ENCODE data around the gene LMAN1L.
A peak's percentile ranks its signal among the peaks of the same experiment; 100 is the strongest.

The LMAN1L gene

GRCh38 chr15:74843445-74843828 is 30.8 kb downstream of the LMAN1L start:
- H4K8ac ChIP-seq (ENCODE audit: low read length), result peak overlapping the region; percentile 66
- 15% methylated on average over 12 of the region's 18 CpGs for WGBS
- no peak overlapping the region for H2AFZ ChIP-seq (ENCODE audit: low read depth, low read length)
- no peak overlapping the region for H2AK5ac ChIP-seq (ENCODE audit: low read length, severe bottlenecking)
- H2BK120ac ChIP-seq (ENCODE audit: low read depth, low read length), result peak overlapping the region; percentile 69
- peaks cover 8% of the 10 kb centered on the region for H3K79me1 ChIP-seq (replicated peaks; ENCODE audit: low read length, poor library complexity, severe bottlenecking)
- DNase-seq, result no peak
- peaks cover 18% of the 10 kb centered on the region for H3K4me1 ChIP-seq (ENCODE audit: control insufficient read depth, insufficient read depth, low read depth, low read length)
- H3K18ac ChIP-seq (ENCODE audit: low read depth in 1 of 2, low read length in 2 of 2), result peak overlapping the region; percentile 73 to 80
- peaks cover 49 to 71% of the 10 kb centered on the region in 2 experiments for H3K36me3 ChIP-seq (ENCODE audit: control insufficient read depth in 1 of 2, insufficient read depth in 2 of 2, low read depth in 1 of 2, low read length in 2 of 2)
- H2BK12ac ChIP-seq (ENCODE audit: low read length in 2 of 2), result no peak overlapping the region
- peak overlapping the region in 1 of 2 experiments; percentile 45 for H3K14ac ChIP-seq (ENCODE audit: low read length in 2 of 2)
- H2BK15ac ChIP-seq (ENCODE audit: low read depth, poor library complexity, severe bottlenecking), result no peak overlapping the region
- H3K27ac ChIP-seq (ENCODE audit: low read length, poor library complexity, severe bottlenecking), result peak overlapping the region; percentile 46
- H3K9ac ChIP-seq (ENCODE audit: low read length), result peak overlapping the region; percentile 97
- no peaks in the 10 kb centered on the region for H3K27me3 ChIP-seq (ENCODE audit: control insufficient read depth in 1 of 2, insufficient read depth in 1 of 2, low read length in 2 of 2)
- H2BK5ac ChIP-seq (ENCODE audit: low read depth, low read length, poor library complexity, severe bottlenecking), result no peak overlapping the region
- no peaks in the 10 kb centered on the region for H3K9me3 ChIP-seq (ENCODE audit: control insufficient read depth, low read length)
- peak overlapping the region; percentile 52 for H4K91ac ChIP-seq (ENCODE audit: low read length)
- H3K4me3 ChIP-seq (ENCODE audit: insufficient read depth in 1 of 2, low read depth in 1 of 2, low read length in 2 of 2), result peak overlapping the region; percentile 49 to 94
- H3K4ac ChIP-seq (ENCODE audit: low read depth in 1 of 2, low read length in 2 of 2), result peak overlapping the region; percentile 73 to 76
- peak overlapping the region; percentile 74 for H3K4me2 ChIP-seq (ENCODE audit: low read length, poor library complexity, severe bottlenecking)
- no peak overlapping the region for H3K23ac ChIP-seq (ENCODE audit: low read length in 2 of 2)

- H3K14ac ChIP-seq (ENCODE audit: low read length in 2 of 2), result no peak overlapping the region
- H2BK120ac ChIP-seq (ENCODE audit: low read depth, low read length), result no peak overlapping the region
- peak overlapping the region; percentile 73 to 76 for H3K4ac ChIP-seq (ENCODE audit: low read depth in 1 of 2, low read length in 2 of 2)
- peaks cover 8% of the 10 kb centered on the region for H3K79me1 ChIP-seq (replicated peaks; ENCODE audit: low read length, poor library complexity, severe bottlenecking)
- H4K91ac ChIP-seq (ENCODE audit: low read length), result peak overlapping the region; percentile 87
- 93% methylated on average over 8 of the region's 12 CpGs for WGBS
- H3K9ac ChIP-seq (ENCODE audit: low read length), result peak overlapping the region; percentile 97
- H3K23ac ChIP-seq (ENCODE audit: low read length in 2 of 2), result no peak overlapping the region
- H3K4me1 ChIP-seq (ENCODE audit: control insufficient read depth, insufficient read depth, low read depth, low read length), result peaks cover 18% of the 10 kb centered on the region
- no peak overlapping the region for H3K27ac ChIP-seq (ENCODE audit: low read length, poor library complexity, severe bottlenecking)
- no peak for DNase-seq
- peaks cover 50 to 71% of the 10 kb centered on the region in 2 experiments for H3K36me3 ChIP-seq (ENCODE audit: control insufficient read depth in 1 of 2, insufficient read depth in 2 of 2, low read depth in 1 of 2, low read length in 2 of 2)
- H3K4me3 ChIP-seq (ENCODE audit: insufficient read depth in 1 of 2, low read depth in 1 of 2, low read length in 2 of 2), result peak overlapping the region in 1 of 2 experiments; percentile 94
- no peaks in the 10 kb centered on the region for H3K27me3 ChIP-seq (ENCODE audit: control insufficient read depth in 1 of 2, insufficient read depth in 1 of 2, low read length in 2 of 2)
- H2BK12ac ChIP-seq (ENCODE audit: low read length in 2 of 2), result peak overlapping the region in 1 of 2 experiments; percentile 17
- no peak overlapping the region for H2AFZ ChIP-seq (ENCODE audit: low read depth, low read length)
- peak overlapping the region; percentile 10 to 18 for H3K18ac ChIP-seq (ENCODE audit: low read depth in 1 of 2, low read length in 2 of 2)
- no peak overlapping the region for H2BK5ac ChIP-seq (ENCODE audit: low read depth, low read length, poor library complexity, severe bottlenecking)
- peak overlapping the region; percentile 4 for H2AK5ac ChIP-seq (ENCODE audit: low read length, severe bottlenecking)
- peak overlapping the region; percentile 72 for H4K8ac ChIP-seq (ENCODE audit: low read length)
- H2BK15ac ChIP-seq (ENCODE audit: low read depth, poor library complexity, severe bottlenecking), result peak overlapping the region; percentile 62
- H3K9me3 ChIP-seq (ENCODE audit: control insufficient read depth, low read length), result no peaks in the 10 kb centered on the region
- no peak overlapping the region for H3K4me2 ChIP-seq (ENCODE audit: low read length, poor library complexity, severe bottlenecking)
Observed at GRCh38 chr15:74843891-74844299, 31.3 kb downstream of the LMAN1L start.

GRCh38 chr15:74844319-74845207 is 31.9 kb downstream of the LMAN1L start:
- no peak overlapping the region for H3K4me2 ChIP-seq (ENCODE audit: low read length, poor library complexity, severe bottlenecking)

DNA sequence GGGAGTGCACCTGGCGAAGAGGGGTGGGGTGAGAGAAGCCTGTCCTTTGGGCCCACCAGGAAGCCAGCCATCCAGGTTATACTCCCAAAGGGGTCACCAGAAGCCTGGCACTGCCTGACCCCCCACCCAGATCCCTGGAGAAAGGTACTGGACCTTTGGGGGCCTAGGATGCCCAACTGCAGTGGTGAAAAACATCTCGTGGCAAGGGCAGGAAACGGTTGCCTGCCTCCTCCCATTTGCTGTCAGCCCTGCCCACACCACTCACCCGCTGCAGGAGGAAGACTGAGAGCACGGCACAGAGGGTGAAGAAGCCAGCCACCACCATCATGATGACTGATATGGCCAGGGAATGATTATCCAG is 32.6 kb downstream of the LMAN1L start:
- Histone ChIP-seq H3K9me3 (ENCODE audit: control insufficient read depth, low read length) (no peaks in the 10 kb centered on the region), H3K4me3 (ENCODE audit: insufficient read depth in 1 of 2, low read depth in 1 of 2, low read length in 2 of 2) (no peak overlapping the region), H3K36me3 (ENCODE audit: control insufficient read depth in 1 of 2, insufficient read depth in 2 of 2, low read depth in 1 of 2, low read length in 2 of 2) (peaks cover 49 to 67% of the 10 kb centered on the region in 2 experiments), H3K18ac (ENCODE audit: low read depth in 1 of 2, low read length in 2 of 2) (no peak overlapping the region), H4K91ac (ENCODE audit: low read length) (no peak overlapping the region), H2AK5ac (ENCODE audit: low read length, severe bottlenecking) (no peak overlapping the region), H3K27ac (ENCODE audit: low read length, poor library complexity, severe bottlenecking) (no peak overlapping the region), H4K8ac (ENCODE audit: low read length) (no peak overlapping the region), H2BK12ac (ENCODE audit: low read length in 2 of 2) (no peak overlapping the region), H2BK15ac (ENCODE audit: low read depth, poor library complexity, severe bottlenecking) (no peak overlapping the region), H3K4me1 (ENCODE audit: control insufficient read depth, insufficient read depth, low read depth, low read length) (peaks cover 18% of the 10 kb centered on the region), H3K27me3 (ENCODE audit: control insufficient read depth in 1 of 2, insufficient read depth in 1 of 2, low read length in 2 of 2) (no peaks in the 10 kb centered on the region), H3K23ac (ENCODE audit: low read length in 2 of 2) (no peak overlapping the region), H2BK5ac (ENCODE audit: low read depth, low read length, poor library complexity, severe bottlenecking) (no peak overlapping the region), H3K14ac (ENCODE audit: low read length in 2 of 2) (no peak overlapping the region), H2AFZ (ENCODE audit: low read depth, low read length) (no peak overlapping the region), H3K4ac (ENCODE audit: low read depth in 1 of 2, low read length in 2 of 2) (no peak overlapping the region), H2BK120ac (ENCODE audit: low read depth, low read length) (no peak overlapping the region), H3K9ac (ENCODE audit: low read length) (no peak overlapping the region), H3K4me2 (ENCODE audit: low read length, poor library complexity, severe bottlenecking) (no peak overlapping the region), H3K79me1 (replicated peaks; ENCODE audit: low read length, poor library complexity, severe bottlenecking) (peaks cover 10% of the 10 kb centered on the region)
- DNase-seq, result no peak
- 90% methylated on average over 5 of the region's 5 CpGs for WGBS

More at GRCh38 chr15:74844319-74845207, 31.9 kb downstream of the LMAN1L start:
- H3K4me1 ChIP-seq (ENCODE audit: control insufficient read depth, insufficient read depth, low read depth, low read length), result peaks cover 18% of the 10 kb centered on the region
- H2AFZ ChIP-seq (ENCODE audit: low read depth, low read length), result no peak overlapping the region
- H3K9me3 ChIP-seq (ENCODE audit: control insufficient read depth, low read length), result no peaks in the 10 kb centered on the region
- peaks cover 47 to 67% of the 10 kb centered on the region in 2 experiments for H3K36me3 ChIP-seq (ENCODE audit: control insufficient read depth in 1 of 2, insufficient read depth in 2 of 2, low read depth in 1 of 2, low read length in 2 of 2)
- 86% methylated on average over 11 of the region's 12 CpGs for WGBS
- DNase-seq, result no peak
- H4K91ac ChIP-seq (ENCODE audit: low read length), result peak overlapping the region; percentile 87
- peak overlapping the region; percentile 2 to 73 for H3K4ac ChIP-seq (ENCODE audit: low read depth in 1 of 2, low read length in 2 of 2)
- H3K9ac ChIP-seq (ENCODE audit: low read length), result no peak overlapping the region
- no peak overlapping the region for H3K4me3 ChIP-seq (ENCODE audit: insufficient read depth in 1 of 2, low read depth in 1 of 2, low read length in 2 of 2)
- H3K23ac ChIP-seq (ENCODE audit: low read length in 2 of 2), result no peak overlapping the region
- peak overlapping the region; percentile 72 for H4K8ac ChIP-seq (ENCODE audit: low read length)
- H3K27me3 ChIP-seq (ENCODE audit: control insufficient read depth in 1 of 2, insufficient read depth in 1 of 2, low read length in 2 of 2), result no peaks in the 10 kb centered on the region
- H3K14ac ChIP-seq (ENCODE audit: low read length in 2 of 2), result no peak overlapping the region
- H2AK5ac ChIP-seq (ENCODE audit: low read length, severe bottlenecking), result no peak overlapping the region
- H3K79me1 ChIP-seq (replicated peaks; ENCODE audit: low read length, poor library complexity, severe bottlenecking), result peaks cover 8% of the 10 kb centered on the region
- no peak overlapping the region for H3K27ac ChIP-seq (ENCODE audit: low read length, poor library complexity, severe bottlenecking)
- H2BK15ac ChIP-seq (ENCODE audit: low read depth, poor library complexity, severe bottlenecking), result no peak overlapping the region
- no peak overlapping the region for H3K18ac ChIP-seq (ENCODE audit: low read depth in 1 of 2, low read length in 2 of 2)
- peak overlapping the region in 1 of 2 experiments; percentile 26 for H2BK12ac ChIP-seq (ENCODE audit: low read length in 2 of 2)
- H2BK5ac ChIP-seq (ENCODE audit: low read depth, low read length, poor library complexity, severe bottlenecking), result no peak overlapping the region
- H2BK120ac ChIP-seq (ENCODE audit: low read depth, low read length), result no peak overlapping the region

Data from mesenchymal stem cell (in vitro differentiated cells and primary cell).